Coronary artery (tissue), 2 donors: ENCODE measurements around the gene MICALL1.
A peak's percentile ranks its signal among the peaks of the same experiment; 100 is the strongest.
"Not testable (repeated sequence)": the region's sequence is repeated elsewhere in the genome, so short reads cannot be mapped to it uniquely, and the experiment has no call there.

Experiments
- DNase-seq: peaks from one replicate; pipeline ENCODE4 v3.0.0-alpha.2; 2017; ENCODE audit warnings: low spot score
- H3K27ac ChIP-seq, 2 donors: fragments of 200-600 bp; sonication (generic); one replicate each; pipeline ENCODE4 v1.5.1; 2016 to 2019
- H3K4me3 ChIP-seq: fragments of 200-600 bp; sonication (generic); 2 replicates; pipeline ENCODE4 v1.5.1; 2016; ENCODE audit warnings: mild to moderate bottlenecking, moderate library complexity
- TF ChIP-seq, protein P1 (sequence below): fragments of 200-600 bp; sonication (generic); IDR thresholded peaks from one replicate; pipeline ENCODE4 v1.5.1; 2019; ENCODE audit warnings: antibody characterized with exemption

Gene MICALL1

DNA sequence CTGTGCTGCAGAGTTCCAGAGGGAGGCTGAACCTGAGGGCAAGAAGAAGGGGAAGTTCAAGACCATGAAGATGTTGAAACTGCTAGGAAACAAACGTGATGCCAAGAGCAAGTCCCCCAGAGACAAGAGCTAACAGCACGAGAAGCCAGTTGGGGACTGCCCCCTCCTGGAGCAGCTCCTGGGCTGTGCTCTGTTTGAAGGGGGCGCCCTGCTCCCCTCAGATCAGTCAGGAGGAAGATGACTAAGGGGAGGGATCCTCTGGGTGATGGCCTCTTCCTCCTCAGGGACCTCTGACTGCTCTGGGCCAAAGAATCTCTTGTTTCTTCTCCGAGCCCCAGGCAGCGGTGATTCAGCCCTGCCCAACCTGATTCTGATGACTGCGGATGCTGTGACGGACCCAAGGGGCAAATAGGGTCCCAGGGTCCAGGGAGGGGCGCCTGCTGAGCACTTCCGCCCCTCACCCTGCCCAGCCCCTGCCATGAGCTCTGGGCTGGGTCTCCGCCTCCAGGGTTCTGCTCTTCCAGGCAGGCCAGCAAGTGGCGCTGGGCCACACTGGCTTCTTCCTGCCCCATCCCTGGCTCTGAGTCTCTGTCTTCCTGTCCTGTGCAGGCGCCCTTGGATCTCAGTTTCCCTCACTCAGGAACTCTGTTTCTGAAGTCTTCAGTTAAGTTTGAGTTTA is 34.7 kb downstream of the MICALL1 start:
- H3K27ac ChIP-seq = no peak overlapping the region
- no peak overlapping the region for H3K4me3 ChIP-seq
- no peak for DNase-seq
- TF ChIP-seq, protein P1, sequence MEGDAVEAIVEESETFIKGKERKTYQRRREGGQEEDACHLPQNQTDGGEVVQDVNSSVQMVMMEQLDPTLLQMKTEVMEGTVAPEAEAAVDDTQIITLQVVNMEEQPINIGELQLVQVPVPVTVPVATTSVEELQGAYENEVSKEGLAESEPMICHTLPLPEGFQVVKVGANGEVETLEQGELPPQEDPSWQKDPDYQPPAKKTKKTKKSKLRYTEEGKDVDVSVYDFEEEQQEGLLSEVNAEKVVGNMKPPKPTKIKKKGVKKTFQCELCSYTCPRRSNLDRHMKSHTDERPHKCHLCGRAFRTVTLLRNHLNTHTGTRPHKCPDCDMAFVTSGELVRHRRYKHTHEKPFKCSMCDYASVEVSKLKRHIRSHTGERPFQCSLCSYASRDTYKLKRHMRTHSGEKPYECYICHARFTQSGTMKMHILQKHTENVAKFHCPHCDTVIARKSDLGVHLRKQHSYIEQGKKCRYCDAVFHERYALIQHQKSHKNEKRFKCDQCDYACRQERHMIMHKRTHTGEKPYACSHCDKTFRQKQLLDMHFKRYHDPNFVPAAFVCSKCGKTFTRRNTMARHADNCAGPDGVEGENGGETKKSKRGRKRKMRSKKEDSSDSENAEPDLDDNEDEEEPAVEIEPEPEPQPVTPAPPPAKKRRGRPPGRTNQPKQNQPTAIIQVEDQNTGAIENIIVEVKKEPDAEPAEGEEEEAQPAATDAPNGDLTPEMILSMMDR = no peak

DNA sequence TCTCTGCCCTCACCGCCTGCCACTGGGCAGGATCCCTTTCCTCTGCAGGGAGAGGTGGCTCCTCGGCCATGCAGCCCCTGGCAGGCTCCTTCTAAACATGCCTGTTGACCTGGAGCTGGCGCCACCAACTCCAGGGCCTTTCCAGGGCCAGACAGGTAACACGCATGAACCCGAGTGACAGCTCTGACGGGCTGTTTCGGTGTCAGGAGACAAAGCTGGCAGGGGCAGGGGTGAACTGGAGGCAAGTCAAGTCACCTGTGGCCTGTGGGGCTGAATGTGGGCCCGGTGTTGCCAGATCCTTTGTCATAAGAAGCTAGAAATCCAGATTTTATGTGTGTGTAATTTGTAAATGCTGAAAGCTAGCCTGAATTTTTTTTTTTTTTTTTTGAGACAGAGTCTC is 36.0 kb downstream of the MICALL1 start:
- no peak overlapping the region for H3K4me3 ChIP-seq
- DNase-seq = no peak
- no peak overlapping the region for H3K27ac ChIP-seq
- TF ChIP-seq, protein P1 = no peak

DNA sequence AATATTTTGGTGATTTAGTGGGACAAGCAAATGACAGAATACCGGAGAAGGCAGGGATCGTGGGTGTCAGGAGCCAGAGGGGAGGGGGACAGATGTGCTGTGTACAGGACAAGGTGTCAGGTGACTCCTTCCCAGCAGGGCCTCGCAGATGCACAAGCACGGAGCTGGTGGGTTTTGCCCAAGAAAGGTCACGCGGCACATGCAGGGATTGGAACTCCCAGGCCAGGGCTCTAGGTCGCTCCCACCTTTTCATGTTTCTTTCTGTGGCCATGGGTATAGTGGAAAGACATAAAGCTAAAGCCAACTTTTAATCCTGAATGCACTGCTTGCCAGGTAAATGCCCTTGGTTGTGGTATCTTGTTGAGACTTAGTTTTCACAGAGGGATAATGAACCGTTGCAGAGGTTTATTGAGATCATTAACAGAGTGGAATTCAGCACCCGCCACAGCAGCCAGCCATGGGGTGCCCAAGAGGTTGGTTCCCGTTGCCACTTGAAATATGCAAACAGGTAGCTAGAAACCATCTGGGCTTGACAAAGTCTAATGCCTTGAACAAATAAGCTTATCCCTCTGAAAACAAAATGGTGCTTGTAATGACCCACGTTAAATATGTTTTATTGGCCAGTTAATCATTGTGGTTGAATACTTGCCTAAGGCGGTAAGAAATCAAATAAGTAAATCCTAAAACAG is 37.2 kb downstream of the MICALL1 start:
- DNase-seq = no peak
- TF ChIP-seq, protein P1 = no peak
- Histone ChIP-seq H3K27ac (no peak overlapping the region), H3K4me3 (no peak overlapping the region)

DNA sequence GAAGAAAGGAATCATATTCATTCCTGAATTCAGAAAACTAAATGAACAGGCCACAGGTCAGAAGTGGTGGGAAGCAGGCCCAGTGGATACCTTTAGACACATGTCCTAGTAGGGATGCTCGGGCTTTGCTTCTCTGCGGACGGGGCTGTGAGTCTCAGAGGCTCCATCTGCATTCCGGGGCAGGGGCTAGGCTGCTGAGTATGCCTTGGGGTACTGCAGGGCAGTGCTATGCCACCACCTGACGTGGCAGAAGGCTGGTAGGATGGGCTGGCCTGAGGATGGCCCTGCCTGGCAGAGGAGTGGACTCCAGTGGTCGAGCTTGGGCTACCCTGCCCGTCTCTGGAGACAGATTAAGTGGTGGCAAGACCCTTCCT is 37.7 kb downstream of the MICALL1 start:
- TF ChIP-seq, protein P1 = no peak
- H3K4me3 ChIP-seq = no peak overlapping the region

DNA sequence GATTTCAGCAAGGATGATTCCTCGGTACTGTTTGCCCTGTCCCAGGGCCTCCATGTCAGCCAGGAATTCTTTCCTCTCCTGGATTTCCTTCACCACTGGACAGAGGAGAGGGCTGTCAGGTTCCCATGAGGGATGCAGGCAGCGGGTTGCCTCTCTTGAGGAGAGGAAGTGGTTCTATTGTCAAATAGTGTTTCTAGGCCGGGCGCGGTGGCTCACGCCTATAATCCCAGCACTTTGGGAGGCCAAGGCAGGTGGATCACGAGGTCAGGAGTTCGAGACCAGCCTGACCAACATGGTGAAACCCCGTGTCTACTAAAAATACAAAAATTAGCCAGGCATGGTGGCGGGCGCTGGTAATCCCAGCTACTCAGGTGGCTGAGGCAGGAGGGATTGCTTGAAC is 38.3 kb downstream of the MICALL1 start:
- H3K27ac ChIP-seq, DNase-seq, H3K4me3 ChIP-seq: not testable (repeated sequence)

More for the DNA sequence above, 37.7 kb downstream of the MICALL1 start:
- DNase-seq = no peak
- H3K27ac ChIP-seq = no peak overlapping the region

DNA sequence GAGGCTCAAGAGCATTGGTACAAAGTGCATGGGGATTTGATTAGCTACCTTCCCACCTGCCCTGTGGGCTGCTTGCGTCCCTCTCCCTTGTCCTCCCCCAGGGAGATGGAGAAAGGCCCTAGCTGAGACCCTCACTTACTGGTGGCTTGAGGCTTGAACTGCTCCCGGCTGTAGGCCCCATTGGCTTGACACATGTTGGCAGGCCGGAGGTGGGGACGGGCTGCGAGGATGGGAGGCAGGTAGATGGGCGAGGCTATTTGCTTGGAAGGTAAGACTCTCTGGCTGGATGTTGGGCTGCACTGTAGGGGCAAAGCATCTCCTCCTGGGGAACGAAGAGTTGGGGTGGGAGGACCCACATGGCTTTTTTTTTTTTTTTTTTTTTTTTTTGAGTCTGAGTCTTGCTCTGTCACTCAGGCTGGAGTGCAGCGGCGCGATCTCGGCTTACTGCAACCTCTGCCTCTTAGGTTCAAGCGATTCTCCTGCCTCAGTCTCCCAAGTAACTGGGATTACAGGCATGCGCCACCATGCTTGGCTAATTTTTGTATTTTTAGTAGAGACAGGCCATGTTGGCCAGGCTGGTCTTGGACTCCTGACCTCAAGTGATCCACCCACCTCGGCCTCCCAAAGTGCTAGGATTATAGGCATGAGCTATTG is 41.2 kb downstream of the MICALL1 start:
- H3K27ac ChIP-seq, H3K4me3 ChIP-seq, DNase-seq: not testable (repeated sequence)

DNA sequence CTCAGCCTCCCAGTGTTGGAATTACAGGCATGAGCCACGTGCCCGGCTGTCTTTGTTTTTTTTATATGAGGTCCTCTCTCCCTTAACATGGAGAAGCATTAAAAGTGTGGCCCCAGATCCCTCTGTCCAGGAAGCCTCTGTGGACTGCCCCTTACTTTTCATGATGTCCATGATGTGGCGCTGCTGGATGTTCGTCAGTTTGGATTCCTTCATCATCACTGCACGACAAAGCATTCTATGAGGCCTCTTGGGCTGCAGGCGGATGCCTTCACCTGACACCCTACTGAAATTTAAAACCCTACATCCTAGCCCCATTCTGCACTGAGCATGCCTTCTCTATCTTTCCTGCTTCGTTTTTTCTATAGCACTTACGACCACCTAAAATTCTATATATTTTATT is 45.2 kb downstream of the MICALL1 start:
- no peak overlapping the region for H3K27ac ChIP-seq
- H3K4me3 ChIP-seq = no peak overlapping the region
- TF ChIP-seq, protein P1 = no peak
- DNase-seq = no peak

DNA sequence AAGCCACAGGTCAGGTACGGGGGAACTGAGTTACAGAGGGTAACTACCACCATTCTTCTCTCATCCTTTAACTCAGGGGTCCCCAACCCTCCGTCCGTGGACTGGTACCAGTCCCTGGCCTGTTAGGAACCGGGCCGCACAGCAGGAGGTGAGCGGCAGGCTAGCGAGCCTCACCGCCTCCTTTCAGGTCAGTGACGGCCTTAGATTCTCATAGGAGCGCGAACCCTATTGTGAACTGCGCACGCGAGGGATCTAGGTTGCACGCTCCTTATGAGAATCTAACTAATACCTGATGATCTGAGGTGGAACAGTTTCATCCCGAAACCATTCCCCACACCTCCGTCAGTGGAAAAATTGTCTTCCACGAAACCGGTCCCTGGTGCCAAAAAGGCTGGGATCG is 46.5 kb downstream of the MICALL1 start:
- not testable (repeated sequence) for H3K27ac ChIP-seq

More for the DNA sequence above, 46.5 kb downstream of the MICALL1 start:
- H3K4me3 ChIP-seq = peak overlapping the region; percentile 91
- DNase-seq = not testable (repeated sequence)
